ENCODE measurements around the gene ST8SIA6. TPM values are rescaled to one million over a fixed set of nuclear protein-coding genes. Genes with fewer than 3 reads are reported as not detected.

ST8SIA6 gene
- total RNA-seq, 2 donors from 2014 or later, result 1.5 to 8.9 TPM

DNA sequence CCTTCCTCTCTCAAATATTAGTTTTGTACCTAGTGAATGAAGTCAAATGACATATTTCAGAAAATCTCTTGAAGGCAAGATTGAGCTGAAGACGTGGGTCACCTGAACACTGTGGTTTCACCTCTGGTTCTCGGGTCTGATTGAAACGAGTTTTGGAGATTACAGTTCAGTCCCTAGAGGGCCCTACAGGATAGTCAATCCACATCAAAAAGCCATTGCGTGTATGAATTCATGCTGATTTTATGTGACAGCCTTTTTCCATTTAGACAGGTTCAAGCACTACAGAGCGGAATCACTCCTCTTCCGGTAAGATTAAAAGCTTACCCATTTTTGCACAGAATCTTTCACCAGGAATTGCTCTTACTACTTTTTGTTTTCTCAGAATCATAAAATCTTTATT lies 164.2 kb downstream of the ST8SIA6 start:
- Histone ChIP-seq H3K9me3 (no peaks in the 10 kb centered on the region), H3K27me3 (replicated peaks; ENCODE audit: insufficient read depth) (no peaks in the 10 kb centered on the region), H3K4me3 (no peak overlapping the region), H3K36me3 (no peaks in the 10 kb centered on the region), H3K4me1 (ENCODE audit: control insufficient read depth in 1 of 2, low read depth in 2 of 2) (no peaks in the 10 kb centered on the region), H3K27ac (no peak overlapping the region)
- no peak for ATAC-seq (ENCODE audit: insufficient number of reproducible peaks, low FRiP score, low read depth)
- TF ChIP-seq, protein P1, sequence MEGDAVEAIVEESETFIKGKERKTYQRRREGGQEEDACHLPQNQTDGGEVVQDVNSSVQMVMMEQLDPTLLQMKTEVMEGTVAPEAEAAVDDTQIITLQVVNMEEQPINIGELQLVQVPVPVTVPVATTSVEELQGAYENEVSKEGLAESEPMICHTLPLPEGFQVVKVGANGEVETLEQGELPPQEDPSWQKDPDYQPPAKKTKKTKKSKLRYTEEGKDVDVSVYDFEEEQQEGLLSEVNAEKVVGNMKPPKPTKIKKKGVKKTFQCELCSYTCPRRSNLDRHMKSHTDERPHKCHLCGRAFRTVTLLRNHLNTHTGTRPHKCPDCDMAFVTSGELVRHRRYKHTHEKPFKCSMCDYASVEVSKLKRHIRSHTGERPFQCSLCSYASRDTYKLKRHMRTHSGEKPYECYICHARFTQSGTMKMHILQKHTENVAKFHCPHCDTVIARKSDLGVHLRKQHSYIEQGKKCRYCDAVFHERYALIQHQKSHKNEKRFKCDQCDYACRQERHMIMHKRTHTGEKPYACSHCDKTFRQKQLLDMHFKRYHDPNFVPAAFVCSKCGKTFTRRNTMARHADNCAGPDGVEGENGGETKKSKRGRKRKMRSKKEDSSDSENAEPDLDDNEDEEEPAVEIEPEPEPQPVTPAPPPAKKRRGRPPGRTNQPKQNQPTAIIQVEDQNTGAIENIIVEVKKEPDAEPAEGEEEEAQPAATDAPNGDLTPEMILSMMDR (IDR thresholded peaks at IDR 0.05), result no peak
- DNase-seq (ENCODE audit: low spot score), result no peak

DNA sequence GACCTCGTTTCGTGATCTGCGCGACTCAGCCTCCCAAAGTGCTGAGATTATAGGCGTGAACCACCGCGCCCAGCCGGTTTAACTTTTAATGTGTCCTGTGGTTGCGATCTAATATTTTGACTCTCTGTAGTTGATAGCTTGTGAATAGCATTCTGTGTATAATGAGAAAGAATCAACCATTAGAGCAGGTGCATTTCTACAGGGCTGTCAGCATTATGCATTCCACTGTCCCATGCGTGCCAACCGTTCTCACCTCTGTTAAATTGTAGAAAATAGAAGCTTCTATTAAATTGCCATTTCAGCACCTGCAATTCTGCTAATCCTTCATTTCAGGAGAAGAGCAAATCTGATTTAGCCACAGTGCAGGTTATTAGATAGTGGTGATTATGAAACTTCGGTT lies 164.6 kb downstream of the ST8SIA6 start:
- H3K9me3 ChIP-seq, result no peaks in the 10 kb centered on the region
- ATAC-seq (ENCODE audit: insufficient number of reproducible peaks, low FRiP score, low read depth), result no peak
- TF ChIP-seq, protein P1 (IDR thresholded peaks at IDR 0.05), result no peak

DNA sequence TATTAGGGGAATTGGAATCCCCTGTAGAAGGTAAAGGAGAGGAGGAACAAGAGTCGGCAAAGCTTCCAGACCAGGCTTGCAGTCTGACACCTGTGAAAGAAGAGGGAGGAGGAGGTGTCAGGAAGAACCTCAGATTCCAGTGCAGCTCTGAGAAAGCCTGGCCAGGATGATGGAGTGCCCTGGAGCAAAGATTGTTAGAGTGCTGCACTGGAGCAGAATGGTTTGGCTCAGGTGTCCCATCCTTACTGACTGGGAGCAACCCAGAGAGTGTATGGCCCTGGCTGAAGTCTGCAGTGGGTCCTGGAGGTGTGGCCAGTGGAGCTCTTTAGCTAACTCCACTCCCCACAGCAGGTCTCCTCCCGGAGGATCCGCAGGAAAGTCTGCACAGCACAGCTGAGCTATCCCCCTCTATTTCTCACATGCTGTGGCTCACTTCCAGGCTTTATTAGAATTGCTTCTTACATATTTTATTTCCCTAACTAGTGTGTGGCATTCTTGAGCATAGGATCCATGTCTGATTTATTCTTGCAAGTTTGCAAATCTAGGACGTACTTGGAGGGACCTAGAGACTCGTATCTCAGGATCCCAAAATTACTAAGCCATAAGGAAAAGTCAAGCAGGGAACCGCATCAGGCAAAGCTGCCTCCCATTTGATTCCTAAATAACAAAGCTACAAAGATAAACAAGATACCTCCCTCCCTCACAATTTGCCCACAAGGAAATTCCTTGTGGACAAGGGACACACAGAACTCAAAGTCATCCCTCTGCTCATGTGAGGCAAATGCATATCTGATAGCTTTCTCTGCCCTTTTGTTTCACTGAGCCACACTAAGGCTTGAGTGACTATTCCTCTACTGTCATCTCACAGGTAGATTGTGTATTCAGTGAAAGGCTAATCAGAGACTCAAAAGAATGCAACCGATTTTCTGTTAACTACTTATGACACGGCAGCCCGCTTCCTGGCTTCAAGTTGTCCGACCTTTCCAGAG lies 167.5 kb downstream of the ST8SIA6 start:
- TF ChIP-seq, protein P1 (IDR thresholded peaks at IDR 0.05), result no peak
- Histone ChIP-seq H3K36me3 (no peaks in the 10 kb centered on the region), H3K9me3 (no peaks in the 10 kb centered on the region), H3K27me3 (replicated peaks; ENCODE audit: insufficient read depth) (no peaks in the 10 kb centered on the region), H3K4me1 (ENCODE audit: control insufficient read depth in 1 of 2, low read depth in 2 of 2) (no peaks in the 10 kb centered on the region), H3K4me3 (no peak overlapping the region), H3K27ac (no peak overlapping the region)
- ATAC-seq (ENCODE audit: insufficient number of reproducible peaks, low FRiP score, low read depth), result no peak
- no peak for DNase-seq (ENCODE audit: low spot score)

More for the DNA sequence above, 164.6 kb downstream of the ST8SIA6 start:
- Histone ChIP-seq H3K36me3 (no peaks in the 10 kb centered on the region), H3K4me3 (no peak overlapping the region), H3K27ac (no peak overlapping the region), H3K27me3 (replicated peaks; ENCODE audit: insufficient read depth) (no peaks in the 10 kb centered on the region), H3K4me1 (ENCODE audit: control insufficient read depth in 1 of 2, low read depth in 2 of 2) (no peaks in the 10 kb centered on the region)
- DNase-seq (ENCODE audit: low spot score), result no peak

DNA sequence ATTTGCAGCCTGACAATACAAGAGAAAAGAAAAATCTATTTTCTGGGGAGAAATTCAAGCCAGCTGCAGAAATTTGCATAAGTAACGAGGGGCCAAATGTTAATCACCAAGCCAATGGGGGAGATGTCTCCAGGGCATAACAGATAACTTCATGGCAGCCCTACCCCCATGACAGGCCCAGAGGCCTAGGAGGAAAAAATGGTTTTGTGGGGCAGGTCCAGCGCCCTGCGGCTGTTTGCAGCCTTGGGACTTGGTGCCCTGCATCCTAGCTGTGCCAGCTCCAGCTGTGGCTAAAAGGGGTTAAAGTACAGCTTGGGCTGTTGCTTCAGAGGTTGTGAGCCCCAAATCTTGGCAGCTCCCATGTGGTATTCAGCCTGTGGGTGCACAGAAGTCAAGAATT lies 172.1 kb downstream of the ST8SIA6 start:
- Histone ChIP-seq H3K4me1 (ENCODE audit: control insufficient read depth in 1 of 2, low read depth in 2 of 2) (no peaks in the 10 kb centered on the region), H3K27ac (no peak overlapping the region), H3K36me3 (no peaks in the 10 kb centered on the region), H3K4me3 (no peak overlapping the region), H3K9me3 (no peaks in the 10 kb centered on the region), H3K27me3 (replicated peaks; ENCODE audit: insufficient read depth) (no peaks in the 10 kb centered on the region)
- ATAC-seq (ENCODE audit: insufficient number of reproducible peaks, low FRiP score, low read depth) (no peak), DNase-seq (ENCODE audit: low spot score) (no peak)
- TF ChIP-seq, protein P1 (IDR thresholded peaks at IDR 0.05), result no peak

DNA sequence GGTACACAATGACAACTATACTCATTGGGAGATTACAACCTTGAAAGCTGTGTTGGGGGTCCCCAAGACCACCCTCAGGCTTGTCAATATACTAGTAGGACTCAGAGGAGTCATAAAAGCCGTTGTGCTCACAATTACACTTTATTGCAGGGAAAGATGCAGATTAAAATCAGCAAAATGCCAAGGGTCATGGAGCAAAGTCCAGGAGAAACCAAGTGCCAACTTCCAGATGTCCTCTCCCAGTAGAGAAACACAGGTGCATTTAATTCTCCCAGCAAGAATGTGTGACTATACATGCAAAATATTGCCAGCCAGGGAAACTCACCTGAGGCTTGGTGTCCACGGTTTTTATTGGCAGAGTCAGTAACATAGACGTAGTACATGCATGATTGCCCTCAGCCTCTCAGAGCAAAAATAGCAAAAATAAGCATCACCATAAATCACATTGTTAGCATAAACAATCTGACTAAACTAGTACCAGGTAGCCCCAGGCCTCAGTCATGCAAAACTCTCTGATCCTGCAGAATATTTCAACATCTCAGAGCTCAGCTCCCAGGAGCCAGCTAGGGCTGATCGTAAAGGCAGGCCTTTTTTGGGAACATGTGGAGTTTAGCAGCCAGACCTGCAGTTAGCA lies 175.7 kb downstream of the ST8SIA6 start:
- Histone ChIP-seq H3K4me3 (no peak overlapping the region), H3K9me3 (no peaks in the 10 kb centered on the region), H3K36me3 (no peaks in the 10 kb centered on the region), H3K27ac (no peak overlapping the region), H3K27me3 (replicated peaks; ENCODE audit: insufficient read depth) (no peaks in the 10 kb centered on the region), H3K4me1 (ENCODE audit: control insufficient read depth in 1 of 2, low read depth in 2 of 2) (no peaks in the 10 kb centered on the region)
- DNase-seq (ENCODE audit: low spot score) (no peak), ATAC-seq (ENCODE audit: insufficient number of reproducible peaks, low FRiP score, low read depth) (no peak)
- TF ChIP-seq, protein P1 (IDR thresholded peaks at IDR 0.05), result no peak

Data from thoracic aorta (tissue), 2 donors.